Hematopoietic multipotent progenitor cell treated with erythropoietin and hydrocortisone succinate and interleukin-3 and kit ligand, for 15 days (in vitro differentiated cells): ENCODE data around the gene E2F8.

Source experiments
- DNase-seq: peaks from one replicate; pipeline ENCODE4 v3.0.0-alpha.2; 2015; ENCODE audit warnings: low spot score

E2F8 gene

DNA sequence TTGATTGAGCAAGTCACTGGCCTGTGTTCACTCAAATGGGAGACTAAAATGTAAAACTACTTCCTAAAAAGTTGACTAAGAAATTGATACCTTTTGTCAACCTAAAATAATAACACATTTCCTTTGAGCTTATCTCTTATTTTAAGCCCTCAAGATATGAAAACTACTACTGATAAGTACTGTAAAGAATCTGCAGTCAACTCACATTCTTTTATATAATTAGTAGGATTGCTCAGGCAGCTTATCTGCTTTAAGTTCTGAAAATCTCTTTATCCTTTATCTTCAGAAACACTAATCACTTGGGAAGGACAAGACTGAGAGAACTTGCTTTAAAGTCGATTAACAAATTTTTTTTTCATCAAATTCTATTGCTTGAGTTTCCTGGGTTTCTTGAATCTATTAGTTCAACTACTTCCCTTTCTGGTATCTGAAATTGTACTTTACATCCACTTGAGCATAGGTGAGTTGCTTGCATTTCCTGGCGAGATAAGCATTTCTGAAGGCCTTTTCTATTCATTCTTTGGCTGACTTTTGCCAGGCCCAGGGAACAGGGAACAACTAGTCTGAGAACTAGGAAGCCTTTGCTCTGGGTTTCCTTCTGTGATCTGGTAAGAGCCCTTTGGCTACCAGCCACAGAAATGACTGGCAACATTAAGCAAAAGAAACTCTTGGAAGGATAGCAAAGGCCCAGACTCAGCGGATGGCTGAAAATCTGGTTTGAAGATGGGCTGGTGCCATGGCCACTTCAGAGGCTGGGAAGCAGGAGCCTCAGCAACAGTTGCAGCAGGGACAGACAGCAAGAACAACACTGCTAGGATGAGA lies 19.6 kb downstream of the E2F8 start:
- no peak for DNase-seq

DNA sequence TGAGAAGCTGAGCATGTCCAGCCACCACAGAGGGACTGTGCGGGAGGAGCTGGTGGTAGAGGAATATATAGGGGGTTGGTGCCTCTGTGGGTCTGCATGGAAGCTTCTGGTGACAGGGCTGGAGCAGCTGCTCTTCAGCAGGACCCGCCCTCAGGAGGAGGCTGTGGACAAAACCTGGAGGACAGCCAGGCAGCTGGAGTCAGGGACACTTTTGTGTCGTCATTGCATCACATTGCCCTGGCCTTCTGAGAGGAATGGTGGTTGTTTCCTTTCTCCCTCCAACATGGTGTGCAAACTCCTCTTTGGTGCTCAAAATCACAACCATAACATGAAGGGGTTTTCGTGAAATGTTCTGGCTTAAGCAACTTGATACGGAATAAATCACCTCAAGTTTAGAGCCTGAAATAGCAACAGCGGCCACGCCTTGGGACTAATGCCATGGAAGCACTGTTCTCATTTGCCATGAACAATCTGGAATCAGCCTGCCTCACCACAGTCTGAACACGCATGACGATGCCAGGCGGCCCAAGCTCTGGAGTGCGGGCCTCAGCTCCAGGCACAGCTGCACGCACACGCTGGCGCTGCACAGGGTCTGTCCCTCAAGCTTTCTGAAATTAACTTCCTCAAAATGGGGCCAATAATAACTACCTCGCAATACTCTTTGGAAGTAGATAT lies 21.8 kb downstream of the E2F8 start:
- no peak for DNase-seq

DNA sequence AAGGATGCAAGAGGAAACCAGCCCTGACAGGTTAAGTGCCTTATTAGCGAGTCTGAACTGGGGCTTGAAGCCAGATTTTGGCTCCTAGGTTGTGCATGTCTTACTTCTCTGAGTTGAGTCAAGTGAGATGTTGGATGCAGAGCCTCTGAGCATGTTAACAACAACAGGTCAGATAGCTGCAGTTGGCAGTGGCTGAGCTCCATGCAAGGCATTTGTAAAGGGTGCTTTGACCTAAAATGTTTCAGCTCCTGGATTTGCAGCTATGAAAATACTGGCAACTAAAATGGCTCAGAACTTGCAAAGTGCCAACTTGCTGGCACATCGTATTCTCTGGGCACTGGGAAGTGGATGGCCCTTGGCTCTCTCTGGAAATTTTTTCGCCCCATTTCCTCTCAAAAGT lies 22.5 kb downstream of the E2F8 start:
- DNase-seq, result no peak

DNA sequence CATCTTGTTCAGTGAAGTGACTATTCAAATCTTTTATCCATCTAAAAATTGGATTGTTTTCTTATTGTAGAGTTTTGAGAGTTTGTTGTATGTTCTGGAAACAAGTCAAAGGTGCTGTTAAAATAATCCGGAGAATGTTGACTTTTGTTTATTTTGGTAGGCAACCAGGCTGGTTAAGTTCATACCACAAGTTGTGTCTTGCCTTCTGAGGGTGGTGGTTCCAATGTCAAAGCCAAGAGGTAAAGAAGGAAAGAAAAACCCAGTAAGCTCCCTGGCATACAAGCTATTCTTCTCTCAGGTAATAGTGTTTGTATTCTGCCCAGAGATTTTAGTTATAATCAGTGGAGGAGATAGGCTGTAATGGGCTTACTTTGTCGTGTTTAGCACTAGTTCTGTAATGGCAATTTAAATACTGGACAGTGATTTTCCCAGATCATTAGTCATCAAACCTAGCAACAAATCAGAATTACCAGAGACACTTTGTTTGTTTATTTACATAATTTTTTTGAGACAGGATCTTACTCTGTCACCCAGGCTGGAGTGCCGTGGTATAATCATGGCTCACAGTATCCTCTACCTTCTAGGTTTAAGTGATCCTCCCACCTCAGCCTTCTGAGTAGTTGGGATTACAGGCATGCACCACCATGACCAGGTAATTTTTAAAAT lies 23.9 kb downstream of the E2F8 start:
- DNase-seq, result no peak

DNA sequence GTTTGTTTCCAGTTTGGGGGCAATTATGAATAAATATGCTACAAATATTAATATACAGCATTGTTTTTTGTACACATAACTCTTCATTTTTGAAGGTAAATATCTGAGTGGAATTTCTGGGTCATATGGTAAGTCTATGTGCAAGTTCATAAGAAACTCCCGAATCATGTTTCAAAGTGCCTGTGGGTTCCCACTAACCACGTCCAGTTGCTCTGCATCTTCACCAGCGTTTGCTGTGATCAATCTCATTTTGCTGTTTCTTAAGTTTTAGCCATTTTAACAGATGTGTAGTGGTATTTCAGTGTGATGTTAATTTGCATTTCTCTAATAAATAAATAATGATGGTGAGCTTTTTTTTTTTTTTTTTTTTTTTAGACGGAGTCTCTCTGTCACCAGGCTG lies 24.7 kb downstream of the E2F8 start:
- DNase-seq, result no peak

DNA sequence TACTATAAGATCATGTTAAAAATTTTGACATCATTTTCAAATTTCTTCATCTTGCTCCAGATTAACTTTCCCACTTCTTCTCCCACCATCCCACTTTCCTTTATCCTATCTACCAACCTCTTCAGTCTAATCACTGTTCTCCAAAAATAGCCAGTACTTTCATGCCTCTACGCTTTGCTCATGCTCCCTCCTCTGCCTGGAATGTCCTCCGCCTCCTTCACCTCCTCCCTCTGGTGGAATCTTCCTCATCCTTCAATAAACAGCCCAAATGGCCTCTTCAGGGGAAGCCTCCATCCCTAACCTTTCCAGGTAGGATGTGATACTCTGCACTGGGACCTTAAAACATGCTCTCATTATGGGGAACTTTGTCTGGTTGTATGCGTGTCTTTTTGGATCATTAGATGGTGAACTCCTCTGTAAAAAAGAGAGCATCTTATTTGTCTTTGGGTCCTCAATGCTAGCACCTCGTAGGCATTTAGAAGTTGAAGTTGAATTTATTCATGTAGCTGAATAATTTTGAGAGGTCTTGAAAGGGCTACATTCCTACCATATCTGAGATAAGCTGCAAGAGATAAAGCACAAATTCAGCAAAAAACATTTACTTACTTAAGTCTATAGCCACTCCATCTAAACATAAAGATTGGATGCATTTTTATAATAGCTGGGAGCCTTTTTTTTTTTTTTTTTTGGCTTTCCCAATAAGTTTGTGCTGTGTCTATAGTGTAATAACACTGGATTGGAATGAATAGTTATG lies 31.0 kb downstream of the E2F8 start:
- no peak for DNase-seq

DNA sequence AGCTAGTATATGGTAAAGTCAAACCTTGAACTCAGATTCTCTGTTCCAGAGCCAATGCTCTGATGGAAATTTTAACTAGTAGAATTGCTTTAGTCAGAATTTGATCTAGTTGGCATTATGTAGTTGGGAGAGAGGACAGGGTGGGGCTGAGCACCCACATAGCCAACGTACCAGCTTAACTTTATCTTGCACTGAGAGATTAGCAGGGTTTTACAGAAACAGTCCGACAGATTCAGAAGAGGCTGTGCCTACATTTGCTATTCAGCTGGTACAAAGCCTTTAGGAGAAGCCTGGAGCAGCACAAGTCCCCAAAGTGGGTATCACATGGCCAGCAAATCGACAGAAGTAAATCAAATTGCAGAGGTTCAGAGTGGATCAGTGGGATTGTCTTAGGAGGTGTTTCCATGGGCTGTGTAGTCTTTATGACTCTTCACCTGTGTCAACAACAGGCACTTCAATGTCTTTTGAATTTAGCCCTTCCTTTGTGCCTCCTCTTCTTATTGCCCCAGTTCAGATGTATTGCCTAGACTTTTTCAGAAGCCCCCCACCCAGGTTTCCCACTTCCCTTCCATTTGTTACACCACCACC lies 31.7 kb downstream of the E2F8 start:
- no peak for DNase-seq

DNA sequence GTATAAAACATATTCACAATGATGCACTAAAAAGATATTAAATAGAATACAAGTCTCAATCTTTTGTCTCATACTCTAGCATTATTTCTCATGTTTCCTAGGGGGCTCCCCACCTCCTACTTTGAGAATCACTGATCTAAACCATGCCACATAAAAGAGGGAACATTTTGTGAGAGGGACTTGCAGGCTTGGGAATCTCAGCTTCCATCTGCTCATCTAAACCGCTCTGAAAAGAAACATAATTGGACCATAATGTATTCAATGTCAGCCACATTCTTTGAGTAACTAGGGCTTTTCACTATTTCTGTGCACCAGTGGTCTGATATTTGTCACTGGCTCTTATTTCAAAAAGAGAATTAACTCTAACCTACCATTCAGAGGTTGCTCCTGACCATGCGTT lies 32.6 kb downstream of the E2F8 start:
- no peak for DNase-seq

DNA sequence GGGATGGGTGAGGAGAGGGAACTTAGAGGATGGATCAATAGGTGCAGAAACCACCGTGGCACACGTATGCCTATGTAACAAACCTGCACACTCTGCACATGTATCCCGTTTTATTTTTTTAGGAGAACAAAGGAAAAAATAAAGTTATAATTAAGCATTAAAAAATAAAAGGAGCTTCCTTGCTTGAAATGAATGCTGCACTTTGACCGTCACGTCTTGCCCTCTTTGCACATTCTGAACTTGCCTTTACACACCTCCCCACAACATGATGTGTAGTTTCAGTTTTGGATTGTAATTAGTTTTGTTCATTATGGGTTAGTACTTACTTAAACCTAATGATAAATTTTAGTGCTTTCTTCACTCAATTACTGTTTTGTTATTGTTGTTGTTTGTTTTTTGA lies 35.9 kb downstream of the E2F8 start:
- DNase-seq, result no peak

DNA sequence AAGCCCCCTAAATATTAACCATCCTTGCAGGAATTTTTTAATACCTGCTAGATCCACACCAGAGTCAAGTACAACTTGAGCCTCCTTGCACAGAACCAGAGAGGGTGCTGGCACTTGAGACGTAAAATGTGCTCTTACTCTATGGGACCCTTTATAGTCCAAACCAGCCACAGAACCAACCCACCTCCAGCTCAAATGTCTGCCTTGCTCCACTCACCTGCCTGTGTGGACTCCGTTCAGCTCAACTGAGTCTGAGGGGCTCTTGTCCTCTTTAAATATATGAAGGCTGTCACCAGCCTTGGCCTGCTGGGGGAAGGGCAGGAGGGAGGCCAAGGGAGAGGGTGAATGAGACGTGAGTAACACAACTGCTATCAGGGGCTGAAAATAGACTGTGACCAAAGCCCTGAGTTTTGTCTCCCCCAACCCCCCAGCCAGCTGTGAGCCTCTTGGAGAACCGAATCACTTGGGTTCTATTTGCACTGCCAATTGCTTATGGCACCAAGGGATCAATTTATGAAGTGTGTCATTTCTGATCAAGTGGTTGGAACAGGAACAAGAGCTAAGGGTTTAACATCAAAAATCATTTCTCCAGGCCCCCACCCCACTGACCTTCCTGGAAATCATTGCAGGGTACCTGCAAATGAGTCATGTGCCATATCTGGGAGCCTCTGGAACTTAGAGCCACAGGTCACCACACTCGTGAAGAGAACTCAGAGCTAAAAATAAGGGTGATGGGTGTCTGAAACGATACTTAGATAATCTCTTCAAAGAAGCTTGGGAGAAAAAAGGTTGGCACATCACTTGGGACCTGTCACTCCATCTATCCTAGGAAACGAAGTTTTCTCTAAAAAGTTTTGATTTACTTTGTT lies 38.8 kb downstream of the E2F8 start, which contains the start of gene CSRP3:
Gene CSRP3 (minus strand): TSS at position 247 of the 869 bp plus-strand sequence. CDS start 9,535 bp downstream, outside the sequence.
- no peak for DNase-seq

DNA sequence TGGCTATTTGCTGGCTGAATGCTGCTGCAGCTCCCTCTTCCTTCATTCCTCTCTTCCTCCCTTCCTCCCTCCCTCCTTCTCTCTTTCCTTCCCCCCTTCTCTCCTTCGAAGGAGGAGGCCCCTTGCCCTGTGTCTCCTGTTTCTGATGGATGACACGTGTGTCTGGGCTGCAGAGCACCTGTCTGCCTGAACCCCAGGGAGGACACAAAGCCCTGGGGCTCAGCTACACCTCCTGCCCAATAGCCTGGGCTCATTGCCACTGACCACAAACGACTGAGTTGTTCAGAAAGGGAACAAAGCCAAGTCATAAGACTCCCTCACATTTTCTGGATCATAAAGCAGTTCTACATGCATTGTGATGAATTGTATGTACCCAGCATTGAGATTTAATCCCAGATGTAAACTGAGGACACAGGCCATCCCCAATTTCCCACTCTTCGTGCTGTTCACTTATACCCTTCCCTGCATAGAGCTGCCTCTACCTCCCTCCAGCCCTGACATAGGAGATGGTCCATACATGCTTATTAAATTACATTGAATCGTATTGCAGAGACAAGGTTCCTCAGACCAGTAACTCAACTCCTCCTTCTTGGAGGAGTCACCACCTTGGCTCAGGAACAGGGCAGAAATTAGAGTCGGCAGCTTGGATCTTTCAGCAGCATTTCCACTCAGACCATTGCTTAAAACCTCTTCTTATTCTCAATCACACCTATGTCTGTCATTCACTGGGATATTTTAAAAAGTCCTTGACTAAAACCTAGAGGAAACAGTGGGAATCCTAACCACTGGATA lies 40.1 kb downstream of the E2F8 start:
- no peak for DNase-seq

DNA sequence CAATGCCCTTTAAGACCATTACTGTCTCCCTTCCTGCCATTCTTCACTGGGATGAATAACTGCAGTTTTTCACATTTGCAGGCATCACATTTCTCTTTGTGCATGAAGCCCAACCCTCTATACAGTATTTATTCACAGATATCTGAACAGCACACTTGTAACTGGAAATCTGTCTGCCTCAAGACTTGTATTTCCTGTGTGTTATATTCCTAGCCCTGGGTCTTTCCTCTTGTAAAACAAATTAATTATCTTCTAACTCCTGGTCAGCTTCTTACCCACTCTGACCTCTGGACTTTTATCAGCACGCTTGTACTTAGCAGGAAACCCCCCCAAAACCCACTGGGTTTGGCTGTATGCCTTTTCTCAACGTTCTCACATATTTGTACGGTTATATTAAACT lies 41.0 kb downstream of the E2F8 start:
- DNase-seq, result no peak

DNA sequence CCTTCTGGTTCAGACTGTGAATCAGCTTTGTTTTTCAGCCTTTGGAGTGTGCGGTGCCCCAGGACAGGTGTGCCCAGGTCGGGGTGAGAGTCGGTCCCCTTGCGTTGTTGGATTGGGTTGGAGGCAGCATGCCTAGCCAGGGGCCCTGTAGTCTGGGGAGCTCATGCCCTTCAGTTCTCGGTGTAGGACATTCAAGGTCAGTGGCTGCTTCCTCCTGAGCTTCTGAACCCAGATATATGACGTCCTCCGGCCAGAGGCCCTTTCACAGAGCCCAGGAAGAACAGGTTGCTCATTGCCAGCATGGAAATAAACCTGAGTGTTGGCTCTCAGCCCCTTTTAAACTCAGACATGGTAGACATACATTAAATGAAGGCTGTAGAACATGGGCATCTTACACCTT lies 41.7 kb downstream of the E2F8 start:
- no peak for DNase-seq

DNA sequence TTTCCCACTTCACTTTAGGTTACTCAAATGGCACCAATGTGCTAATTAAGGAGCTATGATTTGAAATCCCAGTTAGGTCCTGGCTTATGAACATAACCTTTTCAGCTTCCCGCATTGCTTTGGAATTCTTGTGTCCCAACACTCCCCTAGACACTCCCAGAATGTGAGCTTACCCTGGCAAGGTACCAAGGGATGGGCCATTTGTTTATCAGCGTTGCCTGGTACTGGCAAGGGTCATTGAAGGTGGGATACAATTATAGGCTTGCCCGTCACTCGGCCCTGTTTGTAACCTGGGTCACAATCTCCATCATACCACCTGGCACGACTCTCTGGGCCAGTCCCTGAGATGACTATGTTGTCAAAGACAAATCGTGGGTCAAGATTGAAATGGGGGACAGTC lies 44.3 kb downstream of the E2F8 start:
- no peak for DNase-seq

DNA sequence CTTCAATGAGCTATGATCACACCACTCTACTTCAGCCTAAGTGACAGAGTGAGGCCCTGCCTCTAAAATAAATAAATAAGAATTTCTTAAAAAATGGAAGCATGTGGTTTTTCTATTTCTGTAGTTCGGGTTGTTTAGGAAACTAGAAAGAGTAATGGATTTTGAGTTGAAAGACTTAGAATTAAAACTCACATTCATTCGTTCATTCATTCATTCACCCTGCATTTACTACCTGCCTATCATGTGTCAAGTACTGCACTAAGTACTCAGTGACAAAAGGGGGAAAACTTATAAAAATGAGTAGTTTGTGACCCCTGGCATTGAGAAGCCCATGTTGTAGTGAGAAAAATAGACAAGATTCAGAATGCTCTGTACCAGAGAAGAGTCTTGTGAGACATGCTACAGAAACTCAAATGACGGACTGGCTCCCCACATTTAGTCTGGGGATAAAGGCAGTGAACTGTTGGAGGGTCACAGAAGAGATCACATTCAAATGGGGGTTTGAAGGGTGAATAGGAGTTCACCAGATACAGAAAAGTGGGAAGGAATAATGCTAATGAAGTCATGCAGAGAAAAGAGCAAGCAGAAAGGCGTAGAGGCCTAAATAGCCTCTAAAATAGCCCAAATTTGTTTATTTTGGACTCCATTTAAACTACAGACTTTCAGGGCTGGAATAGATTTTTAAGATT lies 46.0 kb downstream of the E2F8 start:
- DNase-seq, result no peak

DNA sequence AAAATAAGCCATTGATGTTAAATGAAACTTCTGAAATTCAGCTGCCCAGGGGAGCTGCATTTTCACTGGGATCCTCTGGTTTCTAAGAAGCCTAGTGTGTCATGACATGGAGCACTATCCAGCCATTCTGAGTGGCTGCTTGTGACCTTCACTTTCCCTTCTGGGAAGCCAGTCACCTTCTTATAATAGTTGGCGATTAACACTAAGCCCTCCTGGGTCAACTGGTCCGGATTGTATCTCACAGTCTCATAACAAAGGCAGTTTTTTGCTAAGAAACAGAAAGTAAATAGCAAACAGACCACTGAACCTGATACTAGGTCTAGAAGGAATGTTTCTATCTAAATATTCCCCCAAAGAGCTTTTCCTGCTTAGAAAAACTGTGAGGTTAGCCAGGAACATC lies 46.8 kb downstream of the E2F8 start:
- DNase-seq, result no peak

DNA sequence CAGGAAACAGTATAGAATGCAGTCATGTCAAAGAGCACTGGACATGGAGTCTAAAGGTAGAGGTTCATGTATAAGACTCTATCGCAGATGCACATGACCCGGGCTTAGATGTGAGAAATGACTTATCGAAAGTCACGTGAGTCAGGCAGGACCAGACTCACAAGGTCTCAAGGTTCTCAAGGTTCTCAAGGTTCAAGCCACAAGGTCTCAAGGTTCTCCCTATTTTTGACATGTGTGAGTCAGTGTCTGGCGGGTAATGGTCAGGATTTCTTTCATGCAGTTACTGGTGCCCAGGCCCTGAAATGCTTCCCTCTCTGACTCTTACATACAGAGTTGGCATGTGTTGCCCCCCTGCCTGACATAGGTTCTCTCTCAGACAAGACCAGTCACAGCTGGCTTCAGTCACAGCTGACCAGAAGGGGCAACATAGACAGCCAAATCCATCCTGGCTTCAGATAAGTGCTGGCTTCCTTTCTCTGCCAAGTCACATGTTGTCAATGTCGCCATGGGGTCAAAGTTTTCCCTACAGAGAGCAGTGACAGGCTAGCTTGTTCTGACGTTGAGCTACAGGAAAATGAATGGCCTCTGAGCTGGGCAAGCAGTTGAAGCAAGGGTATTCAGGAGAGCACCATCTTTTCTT lies 49.1 kb downstream of the E2F8 start:
- no peak for DNase-seq

DNA sequence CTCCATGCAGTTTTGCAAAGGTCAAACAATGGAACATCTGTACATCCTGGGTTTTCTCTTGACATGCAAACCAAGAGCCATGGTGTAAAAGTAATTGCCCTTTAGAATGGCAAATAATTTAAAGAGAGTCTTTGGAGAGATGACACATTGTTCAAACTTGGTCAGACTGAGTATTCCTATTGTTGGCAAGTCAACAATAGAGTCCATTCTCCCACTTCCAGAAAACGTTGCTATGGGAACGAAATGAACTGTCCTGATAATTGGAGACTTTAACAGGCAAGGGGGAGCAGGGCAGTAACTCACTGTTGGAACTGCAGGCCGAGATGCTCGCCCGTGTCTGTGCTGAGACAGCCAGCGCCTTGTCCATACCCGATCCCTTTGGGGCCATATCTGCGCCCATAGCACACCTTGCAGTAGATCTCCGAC lies 52.9 kb downstream of the E2F8 start:
- DNase-seq, result no peak
